SK-N-SH (cell line): ENCODE measurements around the gene C15orf61. TPM values are rescaled to one million over a fixed set of nuclear protein-coding genes. Genes with fewer than 3 reads are reported as not detected.

Source experiments
- CTCF ChIA-PET: fragments of 300-600, 350-600 bp; formaldehyde crosslinking; extraction: SDS; loops from one replicate; lab custom pipeline; 2021; lab: Yijun Ruan, JAX
- POLR2A ChIA-PET: fragments of 350-600 bp; sonication (Branson Sonifier 250); formaldehyde crosslinking; extraction: SDS; loops from one replicate; lab custom pipeline; 2020; ENCODE audit warnings: antibody characterized with exemption, inconsistent platforms; lab: Yijun Ruan, JAX
- DNase-seq: peaks from one replicate; pipeline ENCODE4 v3.0.0; 2012
- H2AFZ ChIP-seq: fragments of 200-600 bp; sonication (generic); 2 replicates; pipeline ENCODE4 v1.8.1; 2016; ENCODE audit warnings: antibody characterized with exemption, mild to moderate bottlenecking, low read depth
- H3F3A ChIP-seq: fragments of 200-600 bp; sonication (generic); replicated peaks from 2 replicates; pipeline ENCODE3; 2016; ENCODE audit warnings: antibody characterized with exemption, mild to moderate bottlenecking; ENCODE audit not compliant: insufficient read depth
- H3K27ac ChIP-seq, 2 experiments: fragments of 200-500 bp in 1 of 2; fragments of 200-600 bp in 1 of 2; sonication (Bioruptor generic) in 1 of 2; sonication (generic), shearing (Covaris generic) in 1 of 2; 2 replicates each; pipeline versions ENCODE4 v1.5.1 to v1.6.1; 2014 to 2016; ENCODE audit warnings: low read depth in 2 of 2, inconsistent platforms in 1 of 2, low read length in 1 of 2, mild to moderate bottlenecking in 1 of 2, mixed read lengths in 1 of 2
- H3K27me3 ChIP-seq: fragments of 200-600 bp; sonication (generic), shearing (Covaris generic); 2 replicates; pipeline ENCODE4 v1.6.1; 2016; ENCODE audit warnings: mixed run types; ENCODE audit not compliant: insufficient read depth
- H3K36me3 ChIP-seq, 2 experiments: fragments of 200-500 bp in 1 of 2; fragments of 200-600 bp in 1 of 2; sonication (Bioruptor generic) in 1 of 2; sonication (generic) in 1 of 2; replicated peaks in 1 of 2; 2 replicates each; pipeline versions ENCODE3 to v1.5.1; 2014 to 2016; ENCODE audit warnings: low read length in 1 of 2, mild to moderate bottlenecking in 1 of 2; ENCODE audit not compliant: insufficient read depth in 2 of 2, control insufficient read depth in 1 of 2
- H3K4me1 ChIP-seq, 2 experiments: fragments of 200-500 bp in 1 of 2; fragments of 200-600 bp in 1 of 2; sonication (Bioruptor generic) in 1 of 2; sonication (generic), shearing (Covaris generic) in 1 of 2; 2 replicates each; pipeline versions ENCODE4 v1.5.1 to v1.6.1; 2014 to 2016; ENCODE audit warnings: low read depth in 1 of 2, low read length in 1 of 2, mixed run types in 1 of 2; ENCODE audit not compliant: insufficient read depth in 2 of 2, control insufficient read depth in 1 of 2
- H3K4me2 ChIP-seq: fragments of 200-600 bp; sonication (generic), shearing (Covaris generic); 2 replicates; pipeline ENCODE4 v1.6.1; 2017; ENCODE audit warnings: mixed run types
- H3K4me3 ChIP-seq, 2 experiments: fragments of 200-500 bp in 1 of 2; fragments of 200-600 bp in 1 of 2; sonication (Bioruptor generic) in 1 of 2; sonication (generic), shearing (Covaris generic) in 1 of 2; 2 replicates each; pipeline versions ENCODE4 v1.5.1 to v1.8.1; 2014 to 2016; ENCODE audit warnings: low read depth in 2 of 2, inconsistent platforms in 1 of 2, low read length in 1 of 2, mild to moderate bottlenecking in 1 of 2, mixed read lengths in 1 of 2, moderate library complexity in 1 of 2
- H3K79me2 ChIP-seq: fragments of 200-600 bp; sonication (generic); 2 replicates; pipeline ENCODE4 v1.8.1; 2017; ENCODE audit warnings: mild to moderate bottlenecking; ENCODE audit not compliant: insufficient read depth
- H3K9ac ChIP-seq: fragments of 200-600 bp; sonication (generic); 2 replicates; pipeline ENCODE4 v1.6.1; 2017; ENCODE audit warnings: mixed run types
- H3K9me2 ChIP-seq: fragments of 200-600 bp; sonication (generic); 2 replicates; pipeline ENCODE4 v1.6.1; 2017; ENCODE audit warnings: mixed run types
- H3K9me3 ChIP-seq: fragments of 200-600 bp; sonication (generic); 2 replicates; pipeline ENCODE4 v1.6.1; 2017; ENCODE audit warnings: mixed run types, mild to moderate bottlenecking, moderate library complexity
- H4K20me1 ChIP-seq: fragments of 200-600 bp; sonication (generic); 2 replicates; pipeline ENCODE4 v1.6.1; 2017; ENCODE audit warnings: mild to moderate bottlenecking, mixed run types; ENCODE audit not compliant: insufficient read depth
- CTCF ChIP-seq: fragments of 200-600 bp; sonication (generic); IDR thresholded peaks from 2 replicates; pipeline ENCODE4 v1.6.1; 2017; ENCODE audit warnings: antibody characterized with exemption, mild to moderate bottlenecking, moderate library complexity
- ELF1 ChIP-seq: IDR thresholded peaks from 2 replicates; pipeline ENCODE4 v1.4.0; 2012
- EP300 ChIP-seq, 2 experiments: IDR thresholded peaks; 2 replicates each; pipeline versions ENCODE4 v1.4.0 to v1.6.1; 2012; ENCODE audit warnings: borderline replicate concordance in 1 of 2, low read depth in 1 of 2, low read length in 1 of 2
- EZH2phosphoT487 ChIP-seq: fragments of 200-600 bp; sonication (generic); IDR thresholded peaks from 2 replicates; pipeline ENCODE4 v1.6.1; 2017; ENCODE audit warnings: low read depth, mixed run types, mild to moderate bottlenecking, antibody characterized with exemption, moderate library complexity, borderline replicate concordance
- FOSL2 ChIP-seq: IDR thresholded peaks from 2 replicates; pipeline ENCODE4 v1.4.0; 2012; ENCODE audit warnings: low read depth, mild to moderate bottlenecking, moderate library complexity, borderline replicate concordance
- FOXJ3 ChIP-seq: sonication (generic); formaldehyde crosslinking; IDR thresholded peaks from 2 replicates; pipeline ENCODE4 v1.5.1; 2020; ENCODE audit warnings: mild to moderate bottlenecking, missing genetic modification reagents
- FOXM1 ChIP-seq: IDR thresholded peaks from 2 replicates; pipeline ENCODE4 v1.4.0; 2012; ENCODE audit warnings: low read depth, mild to moderate bottlenecking
- GABPA ChIP-seq: IDR thresholded peaks from 2 replicates; pipeline ENCODE4 v1.4.0; 2012; ENCODE audit warnings: low read depth, mild to moderate bottlenecking
- GATA2 ChIP-seq: sonication (generic); formaldehyde crosslinking; IDR thresholded peaks from 2 replicates; pipeline ENCODE4 v1.5.0; 2020; ENCODE audit warnings: mild to moderate bottlenecking, missing genetic modification reagents
- JUND ChIP-seq: IDR thresholded peaks from 2 replicates; pipeline ENCODE4 v1.4.0; 2012
- MXI1 ChIP-seq: IDR thresholded peaks from 2 replicates; pipeline ENCODE4 v1.6.1; 2012; ENCODE audit warnings: mild to moderate bottlenecking, low read depth, low read length, improper control_type of control experiment
- NFIC ChIP-seq: IDR thresholded peaks from 2 replicates; pipeline ENCODE4 v1.4.0; 2012; ENCODE audit warnings: borderline replicate concordance
- NRF1 ChIP-seq: IDR thresholded peaks from 2 replicates; pipeline ENCODE4 v1.6.1; 2012; ENCODE audit warnings: low read depth, mild to moderate bottlenecking, low read length
- RCOR1 ChIP-seq: fragments of 150-350 bp; IDR thresholded peaks from 2 replicates; pipeline ENCODE4 v1.6.1; 2017; ENCODE audit warnings: antibody characterized with exemption, low read length
- RFX5 ChIP-seq: IDR thresholded peaks from 2 replicates; pipeline ENCODE4 v1.6.1; 2012; ENCODE audit warnings: mild to moderate bottlenecking, improper control_type of control experiment, low read length
- RXRA ChIP-seq: IDR thresholded peaks from 2 replicates; pipeline ENCODE4 v1.4.0; 2012; ENCODE audit warnings: low read depth, mild to moderate bottlenecking, borderline replicate concordance
- TCF12 ChIP-seq: IDR thresholded peaks from 2 replicates; pipeline ENCODE4 v1.4.0; 2012
- YY1 ChIP-seq: IDR thresholded peaks from 2 replicates; pipeline ENCODE4 v1.4.0; 2012; ENCODE audit warnings: low read depth, mild to moderate bottlenecking
- WGBS: methylation state at CpG from one replicate; pipeline ENCODE4 v1.1.6; 2017; ENCODE audit warnings: low lambda C conversion rate; 5-methylcytosine and 5-hydroxymethylcytosine counted together
- polyA plus RNA-seq, 3 experiments: library from polyadenylated mRNA; depleted of rRNA; stranded (reverse); fragments of >200 nt; gene quantifications; 2 replicates each; pipeline ENCODE4 v1.2.3, GENCODE V29; 2012

Gene C15orf61
- polyA plus RNA-seq, 1 of the 3 experiments (the other 2 are of a cell fraction), result 4.0 TPM

- Histone ChIP-seq H2AFZ (no peak overlapping the region), H3K27ac (no peak overlapping the region), H3K36me3 (no peaks in the 10 kb centered on the region), H3K9ac (no peak overlapping the region), H3K4me3 (no peak overlapping the region), H3K9me2 (no peaks in the 10 kb centered on the region), H3K79me2 (no peaks in the 10 kb centered on the region), H3K4me2 (no peak overlapping the region), H3K27me3 (no peaks in the 10 kb centered on the region), H3F3A (peaks cover 18% of the 10 kb centered on the region), H3K4me1 (peaks cover 0 to 15% of the 10 kb centered on the region in 2 experiments; a peak in 1 of 4 replicates), H3K9me3 (no peaks in the 10 kb centered on the region), H4K20me1 (no peaks in the 10 kb centered on the region)
- TF ChIP-seq ELF1 (no peak), EZH2phosphoT487 (no peak), TCF12 (no peak), JUND (no peak), NRF1 (no peak), GABPA (no peak), CTCF (no peak), RFX5 (no peak), FOXJ3 (CRISPR knock-in tag) (no peak), GATA2 (CRISPR knock-in tag) (no peak), RXRA (no peak), RCOR1 (no peak), EP300 (IDR thresholded peaks at IDR 0.05; ENCODE audit: borderline replicate concordance in 1 of 2, low read depth in 1 of 2, low read length in 1 of 2) (no peak)
- POLR2A ChIA-PET, result no interaction called here
- CTCF ChIA-PET, result interaction anchor here (0.7 to 1.2 kb wide), 6 partner anchors 50 to 705 kb away, joined by 3 to 4 read pairs (median 3); no protein-coding TSS in a partner anchor
- no peak for DNase-seq
- WGBS, result 93% methylated on average over 11 of the region's 11 CpGs
These were observed 13.9 kb upstream of the C15orf61 start for GRCh38 chr15:67506775-67507747.

- Histone ChIP-seq H3K4me3 (no peak overlapping the region), H3K4me2 (no peak overlapping the region), H3K27me3 (no peaks in the 10 kb centered on the region), H3K9me3 (no peaks in the 10 kb centered on the region), H3K4me1 (peaks cover 0 to 15% of the 10 kb centered on the region in 2 experiments; a peak in 1 of 4 replicates), H2AFZ (no peak overlapping the region), H3K9me2 (no peaks in the 10 kb centered on the region), H3K79me2 (no peaks in the 10 kb centered on the region), H4K20me1 (no peaks in the 10 kb centered on the region), H3F3A (peaks cover 18% of the 10 kb centered on the region), H3K27ac (no peak overlapping the region), H3K36me3 (peaks cover 0 to 5% of the 10 kb centered on the region in 2 experiments), H3K9ac (no peak overlapping the region)
- 92% methylated on average over 3 of the region's 3 CpGs for WGBS
- POLR2A ChIA-PET, result no interaction called here
- TF ChIP-seq EZH2phosphoT487, result no peak
- TF ChIP-seq TCF12, result no peak
- TF ChIP-seq ELF1, result no peak
- TF ChIP-seq FOXM1, result no peak
- TF ChIP-seq NFIC, result no peak
- TF ChIP-seq YY1, result no peak
- TF ChIP-seq GABPA, result no peak
- no peak for TF ChIP-seq FOSL2
- TF ChIP-seq MXI1, result no peak
- no peak for TF ChIP-seq GATA2 (CRISPR knock-in tag)
- no peak for TF ChIP-seq RCOR1
- CTCF ChIA-PET, result interaction anchor here (0.8 to 1.2 kb wide), 2 partner anchors 128 to 324 kb away, joined by 3 to 4 read pairs; no protein-coding TSS in a partner anchor
- DNase-seq, result no peak
These were observed 12.5 kb upstream of the C15orf61 start for GRCh38 chr15:67508407-67508806.
